NCI-H2196 treated with DMSO at 0.1 percent for 48 hours (cell line): ENCODE measurements around the gene RPS3.

Source experiments
- DNase-seq: peaks from one replicate; lab custom pipeline; 2025; ENCODE audit not compliant: unreplicated experiment; lab: John Stamatoyannopoulos, UW

The RPS3 gene

DNA sequence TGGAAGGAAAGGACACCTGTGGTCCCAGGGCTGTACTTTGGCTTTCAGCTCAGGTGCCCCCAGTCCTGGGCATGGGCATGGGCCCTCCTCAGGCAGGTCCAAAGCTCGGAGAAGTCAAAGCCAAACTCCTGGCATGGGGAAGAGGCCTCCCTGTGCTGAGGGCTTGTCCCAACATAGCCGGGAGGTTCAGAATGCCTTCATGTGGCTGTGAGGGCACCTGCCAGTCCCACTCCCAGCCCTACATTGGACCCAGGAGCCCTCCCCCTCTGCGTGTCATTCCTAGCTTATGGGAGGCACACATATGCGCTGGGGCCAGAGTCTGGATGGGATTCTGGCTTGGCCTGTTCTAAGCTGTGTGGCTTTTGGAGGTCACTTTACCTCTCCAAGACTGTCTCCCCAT lies 34.7 kb downstream of the RPS3 start:
- no peak for DNase-seq

DNA sequence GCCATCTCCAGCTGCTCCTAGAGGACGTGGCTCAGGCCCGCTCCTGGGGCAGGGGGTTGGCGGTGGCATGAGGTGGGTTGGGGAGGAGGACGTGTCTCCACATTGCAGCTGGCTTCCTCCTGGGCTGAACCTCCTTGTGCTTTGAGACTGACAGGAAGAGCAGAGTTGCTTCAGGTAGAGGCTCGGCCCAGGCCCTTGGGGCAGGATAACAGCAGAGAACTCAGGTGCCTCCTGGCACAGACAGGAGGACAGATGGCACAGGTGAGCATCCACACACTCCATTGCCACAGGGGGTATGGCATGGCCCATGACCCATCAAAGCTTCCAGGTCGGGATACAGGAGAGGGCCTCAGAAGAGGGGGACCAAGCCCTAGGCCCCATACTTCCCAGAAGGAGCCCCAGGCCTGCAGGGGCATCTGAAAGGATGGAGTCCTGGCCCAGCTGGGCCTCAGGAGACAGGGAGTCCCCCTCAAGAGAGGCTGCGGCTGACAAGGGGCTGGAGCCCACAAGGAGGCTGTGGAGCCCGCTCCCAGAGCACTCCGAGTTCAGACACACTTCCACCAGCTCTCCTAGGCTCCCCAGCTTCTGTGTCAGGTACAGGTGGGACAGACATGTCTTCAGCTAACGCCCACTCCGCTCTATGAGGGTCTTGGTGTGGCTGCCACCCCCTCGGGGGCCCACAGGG lies 35.7 kb downstream of the RPS3 start:
- DNase-seq, result no peak

DNA sequence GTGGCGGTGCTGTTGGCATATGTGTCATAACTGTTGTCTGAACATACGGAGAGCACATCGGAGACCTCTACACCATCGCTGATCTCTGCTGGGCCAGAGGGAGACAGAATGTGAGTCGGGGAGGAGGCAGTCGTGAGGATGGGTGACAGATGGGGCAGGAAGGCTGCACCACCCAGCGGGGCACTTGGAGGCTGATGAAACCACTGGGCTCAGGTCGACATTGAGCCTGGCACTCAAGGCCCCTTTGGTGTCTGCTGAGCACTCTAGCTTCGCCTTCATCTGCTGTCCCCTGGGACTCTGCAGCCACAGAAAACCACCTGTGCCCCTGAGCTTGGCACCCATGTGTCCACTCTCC lies 36.2 kb downstream of the RPS3 start:
- no peak for DNase-seq

DNA sequence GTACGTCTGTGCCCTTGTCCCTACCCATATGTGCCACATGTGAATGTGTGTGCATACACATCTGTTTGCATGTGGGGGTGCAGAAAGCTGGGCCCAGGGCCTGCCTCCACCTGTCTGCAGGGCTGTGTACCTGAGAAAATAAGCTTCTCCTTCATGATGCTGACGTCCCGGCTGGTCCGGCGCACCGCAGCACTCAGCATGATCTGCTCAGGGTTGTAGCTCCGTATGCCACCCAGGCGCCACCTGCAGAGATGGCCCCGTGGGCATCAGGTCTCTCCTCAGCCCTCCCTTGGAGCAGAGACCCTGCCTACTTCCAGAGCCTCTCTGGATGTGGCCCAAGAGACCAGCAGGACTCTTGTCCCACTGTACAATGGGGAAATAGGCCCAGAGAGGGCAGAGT lies 37.5 kb downstream of the RPS3 start:
- DNase-seq, result no peak

DNA sequence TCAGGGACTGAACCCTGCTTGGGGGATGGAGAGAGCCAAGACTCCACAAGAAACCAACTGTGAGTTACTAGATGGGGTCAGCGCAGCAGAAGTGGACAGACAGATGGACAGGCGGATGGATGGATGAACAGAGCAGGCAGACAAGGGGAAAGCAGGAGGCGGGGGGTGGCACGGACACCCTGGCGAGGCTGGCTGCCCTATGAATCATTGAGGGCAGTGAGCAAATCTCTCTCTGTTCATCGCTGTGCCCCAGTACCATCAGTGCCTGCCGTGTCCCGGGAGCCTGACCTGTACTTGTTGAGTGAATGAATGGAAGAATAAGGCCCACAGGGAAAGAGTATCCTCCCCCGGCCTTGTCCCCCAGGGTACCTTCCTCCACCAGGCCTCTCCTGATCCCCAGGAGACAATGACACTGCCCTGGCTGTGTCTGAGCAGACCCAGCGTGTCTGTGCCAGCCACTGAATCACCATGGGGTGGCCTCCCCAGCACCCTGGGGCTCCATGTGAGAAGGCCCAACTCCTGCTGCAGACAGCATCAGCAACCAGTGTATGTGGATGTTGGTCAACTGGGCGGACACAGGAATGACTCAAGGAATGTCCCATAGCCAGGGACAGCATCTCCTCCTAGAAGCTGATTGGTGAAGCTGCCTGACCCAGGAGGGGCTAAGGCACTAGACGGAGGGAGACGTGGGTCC lies 38.8 kb downstream of the RPS3 start:
- DNase-seq, result no peak

DNA sequence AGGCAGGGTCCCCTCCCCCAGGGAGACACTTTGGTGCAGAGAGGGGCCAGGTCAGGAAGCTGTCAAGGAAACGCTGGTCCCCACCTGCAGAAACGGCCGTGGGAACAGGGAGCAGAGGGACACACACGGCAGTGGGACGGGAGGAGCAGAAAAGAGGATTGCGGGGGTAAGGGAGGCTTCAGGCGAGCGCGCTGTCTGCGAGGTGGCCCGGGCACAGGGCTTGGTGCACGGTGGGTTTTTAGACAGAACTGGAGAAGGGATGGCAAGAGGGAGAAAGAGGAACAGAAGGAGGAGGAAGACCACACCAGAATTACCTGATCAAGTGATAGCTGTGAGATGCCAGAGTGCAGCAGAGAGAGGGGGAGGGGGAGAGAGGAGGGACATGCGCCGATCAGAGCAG lies 39.7 kb downstream of the RPS3 start:
- DNase-seq, result no peak

DNA sequence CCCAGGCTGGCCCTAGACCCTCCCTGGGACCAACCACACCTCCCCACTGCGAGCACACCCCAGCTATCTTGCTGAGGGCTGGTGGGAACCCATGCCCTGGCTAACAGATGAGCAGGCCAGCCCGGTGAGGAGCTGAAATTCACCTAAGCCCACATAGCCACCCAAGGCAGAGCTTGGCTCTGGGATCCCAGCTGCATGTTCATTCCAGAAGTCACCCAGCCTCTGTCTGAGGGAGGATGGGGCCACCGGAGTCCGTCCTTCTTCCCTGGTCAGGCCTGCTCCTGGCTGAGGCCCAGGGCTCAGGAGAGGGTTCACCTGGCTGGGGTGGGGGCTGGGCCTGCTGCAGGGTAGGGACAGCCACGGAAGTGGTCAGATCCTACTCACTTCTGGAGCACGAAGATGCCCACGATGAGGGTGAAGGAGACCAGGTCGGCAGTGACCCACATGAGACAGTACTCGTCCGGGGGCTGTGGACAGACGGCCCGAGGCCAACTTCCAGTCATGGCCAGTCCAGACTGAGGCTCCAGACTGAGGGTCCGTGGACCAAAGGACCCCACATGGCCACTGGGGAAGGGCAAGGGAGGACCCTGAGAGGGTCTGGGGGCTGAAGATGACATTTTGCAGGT lies 40.3 kb downstream of the RPS3 start:
- no peak for DNase-seq

DNA sequence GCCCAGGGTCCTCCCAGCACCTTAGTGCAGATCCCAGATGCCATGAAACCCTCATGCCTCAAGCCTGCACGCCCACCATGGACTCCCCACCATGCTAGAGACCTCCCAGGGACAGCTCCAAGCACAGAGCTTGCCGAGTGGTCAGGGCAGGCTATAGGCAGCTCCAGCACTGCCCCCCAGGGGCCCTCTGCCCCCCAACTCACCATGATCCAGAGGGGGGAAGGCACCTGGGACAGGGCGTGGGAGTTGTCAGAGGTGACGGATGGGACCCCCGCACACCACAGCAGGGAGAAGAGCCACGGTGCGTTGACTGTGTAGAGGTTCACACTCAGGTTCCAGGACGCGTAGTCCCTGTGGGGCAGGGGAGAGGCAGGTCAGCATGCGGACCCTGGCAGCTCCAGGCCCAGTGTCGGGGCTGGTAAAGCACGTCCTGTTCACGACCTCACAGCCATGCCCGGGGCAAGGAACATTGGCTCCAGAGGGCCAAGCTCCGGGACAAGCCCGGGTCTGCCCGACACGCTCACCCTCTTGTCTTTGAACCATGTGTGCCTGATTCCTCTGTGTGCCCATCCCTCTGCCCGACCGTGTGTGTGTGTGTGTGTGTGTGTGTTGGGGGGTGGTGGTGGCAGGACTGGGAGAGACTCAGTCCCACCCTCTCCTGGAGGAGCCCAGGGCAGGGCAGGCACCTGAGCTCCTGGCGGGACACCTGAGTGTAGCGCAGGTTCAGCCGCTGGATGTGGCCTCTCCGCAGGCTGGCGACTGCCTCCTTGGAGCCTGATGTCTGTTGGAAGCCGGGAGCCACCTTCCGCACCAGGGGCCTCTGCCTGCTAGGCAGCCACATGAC lies 41.9 kb downstream of the RPS3 start:
- no peak for DNase-seq

DNA sequence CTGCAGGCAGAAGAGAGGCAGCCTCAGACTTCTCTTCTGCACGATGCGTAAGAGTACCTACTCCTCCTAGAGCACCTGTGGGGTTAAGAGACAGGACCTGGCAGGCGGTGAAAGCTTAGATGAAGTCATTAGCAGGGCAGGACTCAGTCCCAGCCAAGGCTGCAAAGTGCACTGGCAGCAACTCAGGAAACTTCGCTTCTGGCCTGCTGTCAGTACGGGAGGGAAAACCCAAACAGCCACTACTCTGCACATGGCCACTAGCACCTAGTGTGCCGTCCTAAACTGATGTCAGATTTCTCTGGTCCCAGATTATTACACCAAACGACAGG lies 42.5 kb downstream of the RPS3 start:
- no peak for DNase-seq

DNA sequence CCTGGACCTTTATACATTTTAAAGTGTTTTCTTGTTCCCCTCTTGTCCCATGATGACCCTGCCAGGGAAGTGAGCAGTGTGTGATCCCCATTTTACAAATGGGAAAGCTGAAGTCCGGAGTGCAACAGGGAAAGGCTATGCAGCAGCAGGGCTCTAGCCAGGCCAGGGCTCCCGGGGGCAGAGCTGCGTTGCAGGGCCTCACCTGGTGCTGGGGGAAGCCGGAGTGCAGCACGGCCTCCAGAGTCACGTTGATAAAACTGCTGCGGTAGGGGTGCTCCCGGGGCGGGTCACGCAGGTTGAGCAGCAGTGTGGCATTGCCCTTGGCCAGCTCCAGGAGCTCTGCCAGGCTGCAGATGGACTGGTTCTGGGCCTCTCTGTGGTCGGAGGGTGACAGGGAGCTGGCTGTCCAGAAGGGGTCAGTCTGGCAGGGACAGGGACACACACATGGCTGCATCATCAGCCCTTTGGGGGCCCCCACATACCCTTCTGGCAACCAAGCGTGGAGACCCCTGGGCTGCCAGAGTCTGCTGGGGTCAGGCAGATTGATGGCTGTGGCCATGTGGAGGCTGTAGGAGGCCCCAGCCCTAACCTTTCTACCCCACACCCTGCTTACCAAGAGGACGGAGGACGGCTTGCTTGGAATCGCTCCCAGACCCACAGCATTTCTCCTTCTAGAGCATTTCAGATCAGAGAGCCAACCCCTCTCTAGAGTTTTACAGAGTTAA lies 43.0 kb downstream of the RPS3 start:
- DNase-seq, result no peak

DNA sequence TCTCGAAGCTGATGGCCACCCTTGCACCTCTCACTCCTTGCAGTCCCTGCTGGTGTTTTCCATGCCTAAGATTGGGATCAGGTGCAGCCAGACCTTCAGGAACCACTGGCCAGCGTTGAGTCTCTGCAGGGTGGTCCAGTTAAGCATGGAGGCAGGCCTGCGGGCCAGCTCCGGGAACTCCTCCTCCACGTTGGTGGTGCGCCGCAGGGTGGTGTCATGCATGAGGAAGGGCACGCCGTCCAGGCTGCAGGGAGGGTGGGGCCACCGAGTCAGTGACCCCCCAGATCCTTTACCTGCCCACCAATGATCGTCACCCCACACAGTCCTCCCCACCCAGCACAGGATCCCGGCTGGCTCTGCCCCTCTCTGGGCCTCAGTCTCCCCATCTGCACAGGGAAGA lies 43.7 kb downstream of the RPS3 start:
- no peak for DNase-seq

DNA sequence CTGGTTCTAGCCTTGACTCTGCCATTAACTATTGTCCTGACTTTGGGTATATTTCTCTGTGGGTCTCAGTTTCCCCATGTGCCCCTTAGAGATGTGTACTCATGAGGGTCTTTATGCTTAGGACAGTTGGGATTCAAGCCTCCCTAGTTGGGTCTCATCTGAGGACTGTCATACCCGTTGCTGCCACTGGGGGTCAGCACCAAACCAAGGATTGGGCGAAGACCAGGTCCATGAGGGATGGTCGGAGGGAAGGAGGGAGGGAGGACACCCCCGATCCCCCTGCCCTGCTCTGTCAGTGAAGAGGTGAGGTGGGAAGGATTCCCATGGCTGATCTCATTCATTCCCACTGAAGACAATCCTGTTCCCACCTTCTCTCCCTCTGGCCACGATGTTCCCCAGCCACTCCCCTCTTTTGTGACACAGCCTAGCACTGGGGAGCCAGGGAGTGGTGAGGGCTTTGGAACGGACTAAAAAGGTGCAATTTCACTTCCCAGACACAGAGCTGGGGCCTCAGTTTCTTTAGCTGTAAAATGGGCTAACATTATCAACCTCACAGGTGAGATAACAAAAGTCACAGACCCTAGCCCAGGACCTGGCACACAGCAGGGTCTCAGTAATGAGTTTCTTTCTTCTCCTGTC lies 46.1 kb downstream of the RPS3 start:
- no peak for DNase-seq

DNA sequence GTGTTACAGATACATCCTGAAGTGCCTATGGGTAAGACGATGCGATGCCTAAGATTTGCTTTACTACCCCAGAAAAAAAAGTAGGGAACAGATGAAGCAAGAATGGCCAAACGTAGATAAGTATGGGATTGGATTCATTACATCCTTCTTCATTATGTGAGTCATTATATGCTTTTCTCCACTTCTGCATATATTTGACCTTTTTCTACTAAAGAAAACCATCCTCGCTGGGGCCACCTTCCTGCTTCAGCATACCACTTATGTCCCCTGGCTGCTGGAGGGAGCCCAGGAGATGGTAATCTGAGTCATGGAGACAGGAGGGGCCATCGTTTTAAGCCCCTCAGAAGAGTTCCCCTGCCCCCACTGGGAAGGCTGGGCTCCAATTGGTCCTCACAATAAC lies 48.1 kb downstream of the RPS3 start:
- DNase-seq, result no peak

DNA sequence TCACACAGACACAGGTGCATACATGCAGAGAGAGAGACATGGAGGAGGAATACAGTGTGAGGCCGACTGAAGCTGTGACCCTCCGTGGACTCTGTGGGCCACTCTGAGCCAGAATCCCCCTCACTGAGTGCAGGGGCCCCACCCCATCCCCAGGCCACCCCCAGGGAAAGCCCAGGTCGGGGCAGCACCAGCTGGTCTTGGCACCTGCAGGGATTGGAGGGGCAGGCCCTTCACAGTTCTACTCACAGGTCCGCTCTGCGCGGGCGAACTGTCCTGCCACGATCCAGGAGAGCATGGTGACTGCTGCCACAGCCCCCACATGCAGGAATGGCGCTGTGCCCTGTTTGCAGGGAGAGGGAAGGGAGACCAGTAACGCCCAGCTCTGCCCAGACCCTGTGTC lies 50.0 kb downstream of the RPS3 start:
- no peak for DNase-seq

DNA sequence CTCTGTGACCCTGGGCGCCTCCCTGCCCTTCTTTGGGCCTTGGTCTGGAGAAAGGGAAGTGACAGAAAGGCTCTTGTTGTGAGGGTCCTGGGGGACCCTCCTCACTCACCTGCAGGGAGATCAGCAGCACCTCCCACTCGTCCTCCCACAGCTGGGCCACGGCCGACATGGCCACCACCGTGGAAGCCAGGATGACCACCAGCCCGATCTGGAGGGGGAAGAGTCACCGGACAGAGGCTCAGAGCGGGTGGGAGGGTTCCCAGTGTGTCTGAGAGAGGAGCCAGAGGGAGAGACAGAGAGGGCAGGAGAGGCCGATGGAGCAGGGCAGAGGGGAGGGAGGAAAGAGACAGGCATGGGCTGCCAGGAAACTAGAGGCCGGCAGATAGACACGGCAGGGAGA lies 50.5 kb downstream of the RPS3 start:
- DNase-seq, result no peak

DNA sequence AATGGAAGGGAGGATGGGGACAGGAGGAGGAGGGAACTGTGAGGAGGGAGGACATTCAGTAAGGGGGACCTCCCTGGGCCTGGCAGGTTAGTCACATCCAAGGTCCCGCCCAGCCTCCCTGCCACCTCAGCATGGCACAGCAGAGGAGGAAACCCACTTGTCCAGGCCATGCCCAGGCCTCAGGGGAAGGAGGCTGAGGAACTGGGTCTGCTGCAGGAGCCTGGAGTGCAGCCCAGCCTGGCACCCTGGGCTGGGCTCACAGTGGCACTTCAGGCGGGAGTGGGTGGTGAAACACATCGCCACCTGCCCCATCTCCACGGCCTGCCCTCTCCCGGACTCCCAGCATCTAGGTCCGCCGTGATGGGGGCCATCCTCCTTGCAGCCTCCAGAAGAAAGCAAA lies 50.9 kb downstream of the RPS3 start:
- DNase-seq, result no peak

DNA sequence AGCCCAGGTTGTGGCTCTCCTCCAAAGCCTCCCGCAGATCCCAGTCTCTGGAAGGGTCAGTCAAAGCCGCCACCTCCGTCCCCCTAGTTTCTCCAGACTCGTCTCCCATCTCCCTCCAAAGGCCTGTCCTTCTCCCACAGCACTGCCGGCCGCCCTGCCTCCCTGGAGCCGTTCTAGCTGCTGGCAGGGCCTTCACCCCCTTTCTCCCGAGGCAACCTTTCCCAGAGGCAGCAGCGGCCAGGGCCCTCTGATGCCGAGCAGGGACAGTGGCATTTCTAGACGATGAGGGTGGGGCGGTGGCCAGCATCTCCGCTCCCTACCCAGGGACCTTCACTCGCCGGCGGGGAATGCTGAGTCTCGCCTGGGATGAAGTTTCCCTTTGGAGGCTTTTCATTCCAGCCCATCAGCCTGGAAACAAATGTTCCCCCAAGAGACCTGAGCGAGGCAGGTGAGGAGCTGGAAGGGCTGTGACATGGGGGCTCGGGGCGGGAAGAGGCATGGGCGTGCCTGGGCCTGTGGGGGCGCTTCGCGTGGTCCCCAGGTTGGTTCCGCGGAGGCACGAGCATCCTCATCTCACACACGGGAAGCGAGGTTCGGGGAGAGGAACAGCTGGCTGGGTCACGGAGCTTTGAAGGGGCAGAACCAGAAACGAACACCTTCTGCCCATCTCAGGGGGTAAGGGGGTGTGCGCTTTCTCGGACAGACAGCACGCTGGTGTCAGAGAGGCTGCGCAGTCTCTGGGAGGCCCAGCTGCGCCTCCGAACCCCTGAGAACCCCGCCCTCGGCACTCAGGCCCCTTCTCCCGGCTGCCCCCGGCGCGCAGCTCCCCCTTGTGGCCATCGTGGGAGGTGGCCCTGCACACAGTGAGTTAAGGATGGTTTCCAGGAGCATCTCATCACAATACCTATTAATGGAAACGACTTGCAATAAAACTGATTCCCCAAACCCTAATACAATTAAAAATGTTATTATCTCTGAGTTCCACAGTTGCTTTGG lies 51.8 kb downstream of the RPS3 start:
- no peak for DNase-seq

DNA sequence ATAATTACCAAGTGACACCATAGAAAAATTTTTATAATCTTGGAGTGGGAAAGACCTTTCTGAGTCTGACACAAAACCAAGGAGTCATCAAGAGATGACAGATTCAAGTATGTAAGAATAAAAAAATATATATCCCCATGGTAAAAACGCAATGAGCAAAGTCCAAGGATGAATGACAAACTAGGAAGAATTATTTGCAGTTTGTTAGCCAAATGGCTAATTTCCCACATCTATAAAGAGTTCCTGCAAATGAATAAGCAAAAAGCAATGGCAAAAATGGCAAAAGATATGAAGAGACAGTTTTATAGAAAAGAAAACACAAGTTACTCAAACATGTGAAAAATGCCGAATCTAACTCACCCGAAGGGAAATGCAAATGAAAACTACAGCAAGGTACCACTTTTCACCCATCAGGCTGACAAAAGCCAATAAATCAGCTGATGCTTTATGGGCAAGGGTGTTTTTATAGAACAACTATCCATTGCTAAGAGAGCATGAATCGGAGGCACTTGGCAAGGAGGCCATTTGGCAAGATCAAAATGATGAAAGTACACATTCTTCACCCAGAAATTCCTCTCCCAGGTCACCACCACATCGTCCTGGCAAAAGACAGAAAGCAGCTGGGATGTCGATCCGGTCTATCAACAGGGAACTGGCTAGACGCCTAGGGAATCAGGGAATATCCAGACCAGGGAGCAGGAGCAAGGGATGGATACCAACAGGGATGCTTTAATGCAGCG lies 54.8 kb downstream of the RPS3 start:
- no peak for DNase-seq

DNA sequence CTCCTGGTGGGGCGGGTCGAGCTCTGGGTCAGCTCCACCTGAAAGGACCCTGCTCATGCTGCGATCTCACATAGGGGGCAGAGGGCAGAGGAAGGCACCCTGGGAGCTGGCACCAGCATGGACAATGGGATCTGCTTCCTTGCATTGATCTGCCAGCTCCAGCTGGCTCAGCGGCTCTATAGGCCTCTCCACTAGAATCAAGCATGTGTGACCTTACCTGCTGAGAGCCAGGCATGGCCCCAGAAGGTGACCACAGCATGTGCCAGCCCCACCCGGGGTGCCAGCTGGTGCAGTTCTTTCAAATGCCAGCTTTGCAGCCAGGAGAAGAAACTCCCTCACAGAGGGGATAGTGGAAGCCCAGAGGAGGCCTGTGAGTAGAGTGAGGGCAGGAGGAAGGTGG lies 55.7 kb downstream of the RPS3 start:
- peak; percentile 64 for DNase-seq
